Central memory CD8-positive, alpha-beta T cell (primary cell): ENCODE measurements around the gene GFI1.
"Not testable (repeated sequence)": the region's sequence is repeated elsewhere in the genome, so short reads cannot be mapped to it uniquely, and the experiment has no call there.

ENCODE experiments used
- ATAC-seq: fragments of 150-1000 bp; cut with Tn5 transposase; replicated peaks from 2 replicates; pipeline ENCODE4 v1.10.0; 2022; ENCODE audit warnings: mild to moderate bottlenecking, moderate FRiP score, moderate number of reproducible peaks; ENCODE audit not compliant: poor library complexity, severe bottlenecking; ENCODE audit errors: extremely low read depth
- DNase-seq, 2 donors: peaks; one replicate each; pipeline ENCODE4 v3.0.0; 2021; ENCODE audit warnings: low spot score in 2 of 2
- H3K27ac Mint-ChIP-seq: one replicate; pipeline ENCODE4 v1.8.0; 2022; ENCODE audit warnings: low read depth, mild to moderate bottlenecking, moderate library complexity, mixed read lengths
- H3K27me3 Mint-ChIP-seq: one replicate; pipeline ENCODE4 v1.8.0; 2022; ENCODE audit warnings: mixed read lengths
- H3K36me3 Mint-ChIP-seq: one replicate; pipeline ENCODE4 v1.8.0; 2022; ENCODE audit warnings: mild to moderate bottlenecking, moderate library complexity, mixed read lengths; ENCODE audit not compliant: insufficient read depth
- H3K4me1 Mint-ChIP-seq: one replicate; pipeline ENCODE4 v1.8.0; 2022; ENCODE audit warnings: mixed read lengths
- H3K4me3 Mint-ChIP-seq: one replicate; pipeline ENCODE4 v1.8.0; 2022; ENCODE audit warnings: mild to moderate bottlenecking, moderate library complexity, mixed read lengths
- H3K9me3 Mint-ChIP-seq: one replicate; pipeline ENCODE4 v1.8.0; 2022; ENCODE audit warnings: mixed read lengths

Gene GFI1

GRCh38 chr1:92486251-92487077, at the start of gene GFI1:
GFI1 (minus strand) TSS chr1:92486925; CDS start chr1:92483487, 3,438 bp downstream.
- H3K27ac Mint-ChIP-seq, result peak within 1 kb of the TSS; percentile 94
- H3K36me3 Mint-ChIP-seq, result peaks cover 30% of the 10 kb centered on the region
- no peaks in the 10 kb centered on the region for H3K9me3 Mint-ChIP-seq
- H3K4me1 Mint-ChIP-seq, result peaks cover 27% of the 10 kb centered on the region
- H3K4me3 Mint-ChIP-seq, result peak within 1 kb of the TSS; percentile 90
- ATAC-seq (peak; percentile 2), DNase-seq (peak in 1 of 2 donors; percentile 32)
- H3K27me3 Mint-ChIP-seq, result no peaks in the 10 kb centered on the region

GRCh38 chr1:92532371-92532770, 45.6 kb upstream of the GFI1 start:
- not testable (repeated sequence) for H3K36me3 Mint-ChIP-seq
- Mint-ChIP-seq H3K4me1 (peaks cover 36% of the 10 kb centered on the region), H3K4me3 (peak overlapping the region; percentile 35)

GRCh38 chr1:92531939-92532338, 45.2 kb upstream of the GFI1 start:
- not testable (repeated sequence) for H3K9me3 Mint-ChIP-seq, H3K27me3 Mint-ChIP-seq, H3K36me3 Mint-ChIP-seq, DNase-seq, ATAC-seq
- H3K27ac Mint-ChIP-seq, result peak overlapping the region; percentile 82
- peak overlapping the region; percentile 35 for H3K4me3 Mint-ChIP-seq
- peaks cover 36% of the 10 kb centered on the region for H3K4me1 Mint-ChIP-seq

More at GRCh38 chr1:92532371-92532770, 45.6 kb upstream of the GFI1 start:
- ATAC-seq, H3K27me3 Mint-ChIP-seq, H3K9me3 Mint-ChIP-seq, DNase-seq: not testable (repeated sequence)
- H3K27ac Mint-ChIP-seq, result peak overlapping the region; percentile 82

GRCh38 chr1:92527670-92528069, 40.9 kb upstream of the GFI1 start:
- H3K27me3 Mint-ChIP-seq, result no peaks in the 10 kb centered on the region
- H3K4me1 Mint-ChIP-seq, result peaks cover 19% of the 10 kb centered on the region
- no peaks in the 10 kb centered on the region for H3K36me3 Mint-ChIP-seq
- DNase-seq (no peak), ATAC-seq (no peak)
- peaks cover 6% of the 10 kb centered on the region for H3K9me3 Mint-ChIP-seq
- H3K27ac Mint-ChIP-seq, result no peak overlapping the region
- no peak overlapping the region for H3K4me3 Mint-ChIP-seq

- not testable (repeated sequence) for ATAC-seq, H3K27ac Mint-ChIP-seq, H3K9me3 Mint-ChIP-seq, DNase-seq, H3K4me3 Mint-ChIP-seq, H3K27me3 Mint-ChIP-seq, H3K4me1 Mint-ChIP-seq, H3K36me3 Mint-ChIP-seq
These were observed 38.3 kb upstream of the GFI1 start for GRCh38 chr1:92524944-92525590.

GRCh38 chr1:92519043-92519442, 32.3 kb upstream of the GFI1 start:
- DNase-seq, result no peak
- H3K36me3 Mint-ChIP-seq, result peaks cover 3% of the 10 kb centered on the region
- H3K9me3 Mint-ChIP-seq, result no peaks in the 10 kb centered on the region
- H3K4me3 Mint-ChIP-seq, result no peak overlapping the region
- no peak for ATAC-seq
- no peaks in the 10 kb centered on the region for H3K27me3 Mint-ChIP-seq
- H3K27ac Mint-ChIP-seq, result no peak overlapping the region
- H3K4me1 Mint-ChIP-seq, result no peaks in the 10 kb centered on the region

GRCh38 chr1:92516574-92516973, 29.8 kb upstream of the GFI1 start:
- no peaks in the 10 kb centered on the region for H3K27me3 Mint-ChIP-seq
- H3K27ac Mint-ChIP-seq, result no peak overlapping the region
- no peaks in the 10 kb centered on the region for H3K4me1 Mint-ChIP-seq
- H3K4me3 Mint-ChIP-seq, result no peak overlapping the region
- no peak for DNase-seq
- no peak for ATAC-seq
- peaks cover 3% of the 10 kb centered on the region for H3K36me3 Mint-ChIP-seq
- H3K9me3 Mint-ChIP-seq, result no peaks in the 10 kb centered on the region

- Mint-ChIP-seq H3K27me3 (no peaks in the 10 kb centered on the region), H3K36me3 (peaks cover 3% of the 10 kb centered on the region), H3K9me3 (no peaks in the 10 kb centered on the region), H3K4me1 (no peaks in the 10 kb centered on the region), H3K4me3 (no peak overlapping the region), H3K27ac (no peak overlapping the region)
- DNase-seq, result no peak
- ATAC-seq, result no peak
These were observed 29.1 kb upstream of the GFI1 start for GRCh38 chr1:92515796-92516201.

- no peak for ATAC-seq
- no peaks in the 10 kb centered on the region for H3K4me1 Mint-ChIP-seq
- H3K9me3 Mint-ChIP-seq, result no peaks in the 10 kb centered on the region
- H3K4me3 Mint-ChIP-seq, result no peak overlapping the region
- no peaks in the 10 kb centered on the region for H3K27me3 Mint-ChIP-seq
- peaks cover 3% of the 10 kb centered on the region for H3K36me3 Mint-ChIP-seq
- DNase-seq, result no peak
- no peak overlapping the region for H3K27ac Mint-ChIP-seq
These were observed 24.8 kb upstream of the GFI1 start for GRCh38 chr1:92511541-92511940.

GRCh38 chr1:92509619-92510018, 22.9 kb upstream of the GFI1 start:
- Mint-ChIP-seq H3K27ac (no peak overlapping the region), H3K27me3 (no peaks in the 10 kb centered on the region), H3K4me1 (no peaks in the 10 kb centered on the region), H3K9me3 (no peaks in the 10 kb centered on the region), H3K36me3 (peaks cover 1% of the 10 kb centered on the region), H3K4me3 (no peak overlapping the region)
- ATAC-seq (no peak), DNase-seq (no peak)

- H3K4me3 Mint-ChIP-seq, result no peak overlapping the region
- no peaks in the 10 kb centered on the region for H3K9me3 Mint-ChIP-seq
- DNase-seq (no peak), ATAC-seq (no peak)
- no peaks in the 10 kb centered on the region for H3K36me3 Mint-ChIP-seq
- H3K27me3 Mint-ChIP-seq, result no peaks in the 10 kb centered on the region
- peaks cover 5% of the 10 kb centered on the region for H3K4me1 Mint-ChIP-seq
- H3K27ac Mint-ChIP-seq, result no peak overlapping the region
These were observed 18.4 kb upstream of the GFI1 start for GRCh38 chr1:92505015-92505692.

- ATAC-seq, result no peak
- H3K36me3 Mint-ChIP-seq, result no peaks in the 10 kb centered on the region
These were observed 17.7 kb upstream of the GFI1 start for GRCh38 chr1:92504291-92505014.

More at GRCh38 chr1:92504291-92505014, 17.7 kb upstream of the GFI1 start:
- Mint-ChIP-seq H3K27me3 (no peaks in the 10 kb centered on the region), H3K27ac (peak overlapping the region; percentile 49), H3K4me1 (peaks cover 5% of the 10 kb centered on the region), H3K4me3 (no peak overlapping the region), H3K9me3 (no peaks in the 10 kb centered on the region)
- no peak for DNase-seq
